ENCODE results near the gene EGFLAM. TPM values are rescaled to one million over a fixed set of nuclear protein-coding genes. Genes with fewer than 3 reads are reported as not detected.

EGFLAM gene
- total RNA-seq, 1 donor from 2014 or later = 13.2 TPM

DNA sequence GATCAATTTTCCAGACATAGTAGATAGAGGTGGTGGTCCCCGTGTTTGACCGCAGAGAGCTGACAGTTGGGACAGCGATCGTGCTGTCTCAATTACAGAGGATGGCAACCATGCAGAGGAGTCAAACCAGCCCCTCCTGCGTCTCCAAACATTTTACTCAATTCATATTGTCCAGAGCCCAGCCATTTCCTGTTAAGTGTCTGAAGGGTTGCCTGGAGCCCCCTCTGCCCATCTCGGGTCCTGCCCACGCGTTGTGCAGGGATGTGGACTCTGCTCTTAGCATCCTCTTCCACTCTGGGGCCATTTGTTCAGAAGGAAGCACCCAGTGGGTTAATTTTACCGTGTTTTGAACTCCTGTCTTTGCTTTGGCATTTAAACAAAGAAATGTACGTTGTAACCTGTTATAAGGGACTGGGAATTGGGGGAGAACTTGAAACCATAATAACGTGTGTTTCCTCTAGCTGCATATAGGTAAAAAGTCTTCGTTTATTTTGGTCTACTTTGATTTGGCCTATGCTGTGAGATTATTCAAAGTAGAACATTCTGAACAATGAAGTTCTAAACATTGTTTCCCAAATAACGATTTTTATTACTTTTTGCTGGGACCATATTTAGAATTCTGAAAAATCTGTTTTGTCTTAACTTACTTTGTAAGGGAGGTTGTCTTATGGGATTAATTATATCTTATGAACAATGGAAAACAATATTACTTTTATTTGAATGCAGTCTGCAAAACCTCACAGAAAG lies 876 bp downstream of the EGFLAM start:
- H3K4me1 Mint-ChIP-seq (ENCODE audit: low read depth, unreplicated experiment) = no peaks in the 10 kb centered on the region
- DNase-seq = no peak
- peak overlapping the region; percentile 42 for H3K27ac Mint-ChIP-seq (ENCODE audit: unreplicated experiment)
- H3K36me3 Mint-ChIP-seq (ENCODE audit: unreplicated experiment) = no peaks in the 10 kb centered on the region
- TF ChIP-seq, protein P1, sequence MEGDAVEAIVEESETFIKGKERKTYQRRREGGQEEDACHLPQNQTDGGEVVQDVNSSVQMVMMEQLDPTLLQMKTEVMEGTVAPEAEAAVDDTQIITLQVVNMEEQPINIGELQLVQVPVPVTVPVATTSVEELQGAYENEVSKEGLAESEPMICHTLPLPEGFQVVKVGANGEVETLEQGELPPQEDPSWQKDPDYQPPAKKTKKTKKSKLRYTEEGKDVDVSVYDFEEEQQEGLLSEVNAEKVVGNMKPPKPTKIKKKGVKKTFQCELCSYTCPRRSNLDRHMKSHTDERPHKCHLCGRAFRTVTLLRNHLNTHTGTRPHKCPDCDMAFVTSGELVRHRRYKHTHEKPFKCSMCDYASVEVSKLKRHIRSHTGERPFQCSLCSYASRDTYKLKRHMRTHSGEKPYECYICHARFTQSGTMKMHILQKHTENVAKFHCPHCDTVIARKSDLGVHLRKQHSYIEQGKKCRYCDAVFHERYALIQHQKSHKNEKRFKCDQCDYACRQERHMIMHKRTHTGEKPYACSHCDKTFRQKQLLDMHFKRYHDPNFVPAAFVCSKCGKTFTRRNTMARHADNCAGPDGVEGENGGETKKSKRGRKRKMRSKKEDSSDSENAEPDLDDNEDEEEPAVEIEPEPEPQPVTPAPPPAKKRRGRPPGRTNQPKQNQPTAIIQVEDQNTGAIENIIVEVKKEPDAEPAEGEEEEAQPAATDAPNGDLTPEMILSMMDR (IDR thresholded peaks at IDR 0.05; ENCODE audit: partially characterized antibody, unreplicated experiment) = peak; percentile 7
- H3K27me3 Mint-ChIP-seq (ENCODE audit: unreplicated experiment) = peaks cover 25% of the 10 kb centered on the region
- peaks cover 4% of the 10 kb centered on the region for H3K9me3 Mint-ChIP-seq (ENCODE audit: unreplicated experiment)
- peak overlapping the region; percentile 88 for H3K4me3 Mint-ChIP-seq (ENCODE audit: unreplicated experiment)

DNA sequence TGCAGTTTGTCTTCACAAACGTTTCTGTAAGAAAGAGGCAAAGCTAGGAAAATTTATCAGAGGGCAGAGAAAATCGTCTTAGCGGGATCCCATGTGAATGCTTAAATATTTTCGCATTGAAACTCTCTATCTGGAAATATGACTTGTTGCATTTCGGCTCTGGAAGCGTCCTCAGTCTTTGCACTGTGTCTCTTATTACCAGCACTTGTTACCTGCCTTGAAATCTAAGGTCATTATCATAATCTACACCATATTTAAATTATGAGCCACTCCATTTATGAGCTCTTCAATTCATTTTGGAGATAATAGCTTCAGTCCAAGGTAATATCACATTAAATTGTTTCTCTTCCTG lies 1.4 kb downstream of the EGFLAM start:
- Mint-ChIP-seq H3K4me1 (ENCODE audit: low read depth, unreplicated experiment) (no peaks in the 10 kb centered on the region), H3K9me3 (ENCODE audit: unreplicated experiment) (peaks cover 4% of the 10 kb centered on the region), H3K4me3 (ENCODE audit: unreplicated experiment) (peak overlapping the region; percentile 88), H3K36me3 (ENCODE audit: unreplicated experiment) (no peaks in the 10 kb centered on the region), H3K27me3 (ENCODE audit: unreplicated experiment) (peaks cover 26% of the 10 kb centered on the region), H3K27ac (ENCODE audit: unreplicated experiment) (no peak overlapping the region)
- no peak for DNase-seq
- TF ChIP-seq, protein P1 (IDR thresholded peaks at IDR 0.05; ENCODE audit: partially characterized antibody, unreplicated experiment) = no peak

DNA sequence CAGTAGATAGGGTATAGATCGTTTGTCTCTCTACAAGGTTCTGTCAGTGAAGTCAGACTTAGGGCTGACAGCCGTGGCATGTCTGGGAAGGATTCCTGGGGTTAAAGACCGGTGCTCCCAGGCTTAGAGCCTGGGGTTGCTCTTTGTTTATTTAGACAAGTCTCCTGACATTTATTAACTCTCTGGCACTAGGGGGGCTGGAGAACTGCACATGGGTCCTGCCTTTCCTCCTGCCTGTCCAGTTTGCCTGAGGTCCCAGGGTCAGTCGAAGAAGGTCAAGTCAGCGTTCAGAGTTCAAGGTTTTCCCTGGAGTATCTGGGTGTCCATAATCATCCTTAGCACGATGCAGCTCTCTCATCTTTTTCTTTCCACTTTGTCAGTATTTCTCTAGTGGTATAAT lies 5.6 kb downstream of the EGFLAM start:
- Mint-ChIP-seq H3K4me3 (ENCODE audit: unreplicated experiment) (no peak overlapping the region), H3K9me3 (ENCODE audit: unreplicated experiment) (peaks cover 4% of the 10 kb centered on the region), H3K27me3 (ENCODE audit: unreplicated experiment) (peaks cover 11% of the 10 kb centered on the region), H3K27ac (ENCODE audit: unreplicated experiment) (no peak overlapping the region), H3K36me3 (ENCODE audit: unreplicated experiment) (no peaks in the 10 kb centered on the region), H3K4me1 (ENCODE audit: low read depth, unreplicated experiment) (peaks cover 17% of the 10 kb centered on the region)
- TF ChIP-seq, protein P1 (IDR thresholded peaks at IDR 0.05; ENCODE audit: partially characterized antibody, unreplicated experiment) = no peak
- no peak for DNase-seq

DNA sequence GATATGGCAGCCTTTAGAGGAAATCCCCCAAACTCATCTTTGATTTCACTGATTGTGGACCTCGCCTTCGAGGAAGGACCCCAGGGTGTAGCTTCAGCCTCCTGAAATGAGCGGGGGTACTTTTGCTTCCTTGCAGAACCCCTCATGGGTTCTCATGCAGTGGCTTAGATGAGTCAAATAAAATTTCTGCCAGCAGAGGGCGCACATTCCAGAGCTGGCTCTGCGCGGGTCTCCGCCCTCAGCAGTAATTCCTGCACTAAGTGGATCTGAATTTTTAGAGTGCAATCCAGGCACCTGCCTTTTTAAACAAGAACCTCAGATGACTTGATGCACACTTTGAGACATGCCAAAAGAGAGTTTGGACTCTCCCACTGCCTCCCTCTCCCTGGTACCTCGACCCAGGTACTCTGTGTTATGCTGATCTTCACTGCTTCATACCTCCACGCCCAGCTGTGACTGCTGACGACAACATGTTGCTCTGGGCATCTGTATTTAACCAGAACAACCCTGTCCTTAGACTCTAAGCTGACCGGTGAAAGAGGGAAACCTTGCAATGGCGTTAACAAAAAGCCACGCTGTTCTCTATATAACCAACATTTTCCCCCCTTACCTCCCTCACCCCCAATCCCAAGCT lies 7.3 kb downstream of the EGFLAM start:
- Mint-ChIP-seq H3K4me3 (ENCODE audit: unreplicated experiment) (peak overlapping the region; percentile 49), H3K4me1 (ENCODE audit: low read depth, unreplicated experiment) (peaks cover 17% of the 10 kb centered on the region), H3K9me3 (ENCODE audit: unreplicated experiment) (peaks cover 2% of the 10 kb centered on the region), H3K36me3 (ENCODE audit: unreplicated experiment) (no peaks in the 10 kb centered on the region), H3K27ac (ENCODE audit: unreplicated experiment) (no peak overlapping the region), H3K27me3 (ENCODE audit: unreplicated experiment) (peaks cover 4% of the 10 kb centered on the region)
- peak; percentile 84 for DNase-seq
- TF ChIP-seq, protein P1 (IDR thresholded peaks at IDR 0.05; ENCODE audit: partially characterized antibody, unreplicated experiment) = peak; percentile 88

DNA sequence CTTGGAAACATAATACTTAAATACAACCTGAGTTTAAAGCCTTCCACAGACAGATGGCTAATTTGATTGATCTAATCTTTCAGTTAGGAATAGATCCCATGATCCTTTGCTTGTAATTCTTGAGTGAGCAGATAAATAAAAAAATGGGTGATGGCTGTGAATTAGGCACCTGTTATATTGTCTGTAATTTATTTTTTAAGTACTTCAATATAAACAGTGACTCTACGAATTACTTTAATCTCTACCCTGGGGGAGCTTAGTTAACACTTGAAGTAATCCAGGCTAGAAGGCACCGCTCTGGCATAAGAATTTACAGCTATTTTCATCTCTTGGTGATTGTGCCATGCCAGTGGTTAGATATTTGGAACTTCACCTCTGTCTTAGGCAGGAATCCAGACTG lies 9.0 kb downstream of the EGFLAM start:
- Mint-ChIP-seq H3K36me3 (ENCODE audit: unreplicated experiment) (no peaks in the 10 kb centered on the region), H3K4me1 (ENCODE audit: low read depth, unreplicated experiment) (peaks cover 17% of the 10 kb centered on the region), H3K27me3 (ENCODE audit: unreplicated experiment) (peaks cover 4% of the 10 kb centered on the region), H3K4me3 (ENCODE audit: unreplicated experiment) (no peak overlapping the region), H3K27ac (ENCODE audit: unreplicated experiment) (peak overlapping the region; percentile 73), H3K9me3 (ENCODE audit: unreplicated experiment) (peaks cover 2% of the 10 kb centered on the region)
- TF ChIP-seq, protein P1 (IDR thresholded peaks at IDR 0.05; ENCODE audit: partially characterized antibody, unreplicated experiment) = no peak
- no peak for DNase-seq
